GM21367 (cell line): ENCODE data around the gene TSPYL6.
"Not testable (repeated sequence)": the region's sequence is repeated elsewhere in the genome, so short reads cannot be mapped to it uniquely, and the experiment has no call there.

ENCODE experiments used
- ATAC-seq: cut with Tn5 transposase; IDR thresholded peaks from one replicate; pipeline ENCODE4 v1.9.1; 2021; ENCODE audit not compliant: unreplicated experiment

TSPYL6 gene

DNA sequence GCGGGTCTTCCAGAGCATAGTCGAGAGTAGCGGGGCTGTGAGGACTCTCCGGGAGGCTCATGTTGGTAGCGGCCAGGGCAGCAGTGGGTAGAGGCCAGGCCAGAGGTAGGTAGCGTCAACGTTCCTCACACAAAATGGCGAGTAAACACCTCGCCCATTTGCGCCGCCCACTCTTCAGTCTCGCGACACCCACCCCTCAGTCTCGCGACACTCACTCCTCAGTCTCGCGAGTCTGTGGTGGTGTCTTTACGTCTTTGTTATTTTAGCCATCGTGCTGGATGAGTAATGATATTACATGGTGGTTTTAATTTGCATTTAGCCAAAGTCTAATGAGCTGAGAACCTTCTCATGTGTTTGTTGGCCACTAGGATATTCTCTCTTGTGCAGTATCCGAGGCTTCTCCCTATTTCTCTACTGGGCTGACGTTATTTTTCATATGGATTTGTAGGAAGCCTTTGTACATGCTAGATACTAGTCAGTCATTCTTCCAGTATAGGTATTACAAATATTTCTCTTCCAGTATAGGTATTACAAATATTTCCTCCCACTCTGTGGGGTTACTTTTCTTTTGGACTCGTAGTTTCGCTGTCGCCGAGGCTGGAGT lies at the start of gene TSPYL6:
Gene TSPYL6 (minus strand): TSS at position 139 of the 604 bp plus-strand sequence. CDS start 78 bp downstream, at position 61.
- no peak for ATAC-seq

DNA sequence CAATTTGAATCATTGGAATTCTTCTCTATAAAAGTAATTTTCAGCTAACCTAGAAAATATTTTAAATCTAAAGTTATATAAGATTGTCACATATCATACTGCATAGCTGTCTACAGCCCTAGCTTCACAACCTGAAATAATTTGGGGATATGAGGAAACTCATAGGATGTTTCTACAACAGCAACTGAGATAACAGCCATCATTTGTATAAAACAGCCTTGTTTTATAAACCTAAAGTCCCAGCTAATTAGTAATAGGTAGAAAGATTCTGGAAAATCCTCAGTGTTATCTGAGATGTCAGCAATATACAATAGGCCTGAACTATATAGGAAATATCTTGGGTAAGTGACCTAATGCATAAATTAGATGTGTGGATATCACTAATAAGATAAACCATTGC lies 47.6 kb upstream of the TSPYL6 start:
- no peak for ATAC-seq

DNA sequence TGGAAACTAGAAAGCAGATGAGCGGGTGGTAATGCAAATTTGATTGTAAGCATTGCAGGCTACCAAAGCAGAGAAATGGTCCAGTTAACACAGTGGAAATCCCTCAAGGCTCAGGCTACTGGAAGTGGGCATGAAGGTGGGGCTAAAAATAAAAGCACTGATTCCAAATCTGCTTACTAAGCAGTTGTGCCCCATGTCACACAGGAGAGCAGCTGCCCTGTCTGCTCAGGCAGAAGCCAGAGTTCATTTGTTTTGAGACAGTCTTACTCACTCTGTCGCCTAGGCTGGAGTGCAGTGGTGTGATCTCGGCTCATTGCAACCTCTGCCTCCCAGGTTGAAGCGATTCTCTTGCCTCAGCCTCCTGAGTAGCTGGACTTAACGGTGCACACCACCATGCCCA lies 42.5 kb upstream of the TSPYL6 start:
- ATAC-seq, result no peak

DNA sequence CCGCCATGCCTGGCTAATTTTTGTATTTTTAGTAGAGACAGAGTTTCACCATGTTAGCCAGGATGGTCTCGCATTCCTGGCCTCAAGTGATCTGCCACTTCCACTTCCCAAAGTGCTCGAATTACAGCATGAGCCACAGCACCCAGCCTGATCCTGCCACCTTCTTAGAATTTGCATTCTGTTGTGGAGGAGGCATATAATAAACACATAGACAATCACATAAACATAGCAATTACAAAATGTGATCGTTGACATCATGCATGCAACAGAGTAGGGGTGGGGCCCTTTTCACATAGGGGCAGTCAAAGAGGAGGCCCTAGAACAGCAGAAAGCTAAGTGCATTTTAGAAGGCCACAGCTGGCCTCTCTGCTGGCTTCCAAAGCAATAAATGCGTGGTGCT lies 39.9 kb upstream of the TSPYL6 start:
- no peak for ATAC-seq

DNA sequence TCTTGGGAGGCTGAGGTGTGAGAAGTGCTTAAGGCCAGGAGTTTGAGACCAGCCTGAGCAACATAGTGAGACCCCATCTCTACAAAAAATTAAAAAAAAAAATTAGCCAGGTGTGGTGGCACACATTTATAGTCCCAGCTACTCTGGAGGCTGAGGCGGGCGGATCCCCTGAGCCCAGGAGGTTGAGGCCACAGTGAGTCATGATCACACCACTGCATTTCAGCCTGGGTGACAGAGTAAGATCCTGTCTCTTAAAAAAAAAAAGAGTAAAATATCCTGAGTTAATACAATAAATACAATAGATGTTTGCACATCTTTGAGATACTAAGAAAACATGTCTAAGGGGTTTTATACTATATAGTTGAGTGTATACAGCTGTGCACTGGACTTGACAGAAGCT lies 38.6 kb upstream of the TSPYL6 start:
- ATAC-seq, result not testable (repeated sequence)

DNA sequence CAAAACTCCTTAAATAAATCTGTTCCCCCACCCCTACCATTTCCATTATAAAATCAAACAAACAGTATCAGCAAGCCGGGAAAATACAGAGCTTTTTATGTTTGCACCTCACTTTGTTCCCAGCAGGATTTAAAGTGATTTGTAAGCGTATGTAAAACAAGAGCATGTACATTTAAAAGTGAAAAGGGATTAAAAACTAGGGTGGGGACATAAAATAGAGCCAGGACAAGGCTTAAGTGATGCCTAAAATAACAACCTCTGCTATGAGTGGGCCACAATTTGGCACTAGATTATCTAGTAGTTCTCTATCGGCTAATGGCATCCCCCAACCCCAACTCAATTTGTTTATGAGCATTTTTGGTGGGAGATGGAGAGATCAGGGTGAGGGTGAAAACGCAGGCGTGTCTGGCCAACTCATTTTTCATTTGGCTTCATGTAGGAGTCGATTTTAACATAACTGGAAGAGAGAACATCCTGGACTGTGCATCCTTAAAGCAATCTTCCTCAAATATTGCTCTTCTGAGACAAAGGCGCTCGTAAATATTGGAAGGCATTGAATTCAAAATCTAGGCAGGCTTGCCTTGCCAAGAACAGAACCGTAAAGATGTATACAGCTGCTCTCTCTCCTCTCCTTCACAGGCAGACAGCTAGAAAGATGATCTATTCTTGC lies 34.5 kb upstream of the TSPYL6 start:
- ATAC-seq, result no peak

DNA sequence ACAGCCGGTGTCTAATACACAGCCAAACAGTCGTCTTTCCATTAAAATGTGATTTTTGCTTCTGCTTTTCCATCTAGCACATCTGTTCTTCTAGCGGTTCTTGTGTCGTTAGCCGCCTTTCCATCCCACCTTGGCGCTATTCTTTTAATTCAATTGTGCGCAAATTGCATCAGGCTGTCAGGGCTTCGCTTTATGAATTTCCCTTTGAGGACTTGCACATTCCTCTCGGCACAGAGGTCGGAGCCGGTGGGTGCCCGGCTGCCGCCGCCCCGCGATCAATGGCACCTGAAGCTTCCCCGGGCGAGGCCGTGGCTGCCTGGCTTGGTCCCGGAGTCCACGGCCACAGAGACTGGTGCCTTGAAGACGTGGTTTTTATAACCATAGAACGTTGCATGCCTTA lies 33.9 kb upstream of the TSPYL6 start:
- ATAC-seq, result no peak

DNA sequence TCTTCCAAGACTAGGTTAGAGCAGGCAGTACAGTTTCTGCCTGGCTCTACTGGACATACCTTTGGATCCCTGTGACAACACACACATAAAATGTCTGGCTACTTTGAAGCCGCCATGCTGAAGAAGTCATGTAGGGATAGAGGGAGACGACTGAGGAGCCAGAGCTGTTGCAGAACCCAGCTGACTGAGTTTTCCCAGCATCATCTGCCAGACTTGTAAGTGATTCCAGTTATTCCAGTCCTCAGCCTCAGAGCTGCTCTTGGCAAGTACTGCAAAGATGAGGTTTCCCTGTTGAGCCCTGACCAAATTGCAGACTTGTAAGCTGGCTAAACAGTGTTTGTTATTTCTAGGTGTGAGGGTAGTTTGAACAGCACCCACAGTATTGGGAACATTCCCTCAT lies 31.5 kb upstream of the TSPYL6 start:
- ATAC-seq, result no peak

DNA sequence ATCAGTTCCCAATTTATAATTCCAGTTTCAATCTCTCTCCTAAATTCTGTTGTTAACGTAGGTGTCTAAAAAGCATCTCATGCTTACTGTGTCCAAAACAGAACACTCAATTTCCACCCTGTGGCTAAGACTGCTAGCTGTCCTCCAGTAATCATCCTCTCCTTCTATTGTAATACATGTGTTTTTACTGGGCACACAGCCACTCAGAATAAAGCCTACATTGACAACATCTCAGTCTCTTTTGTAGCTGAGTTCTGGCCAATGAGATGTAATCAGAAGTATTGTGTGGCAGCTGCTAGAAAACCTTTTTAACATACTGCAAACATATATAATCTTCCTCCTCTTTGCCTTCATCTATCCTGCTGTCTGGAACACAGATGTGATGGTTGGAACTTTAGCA lies 29.4 kb upstream of the TSPYL6 start:
- ATAC-seq, result no peak

DNA sequence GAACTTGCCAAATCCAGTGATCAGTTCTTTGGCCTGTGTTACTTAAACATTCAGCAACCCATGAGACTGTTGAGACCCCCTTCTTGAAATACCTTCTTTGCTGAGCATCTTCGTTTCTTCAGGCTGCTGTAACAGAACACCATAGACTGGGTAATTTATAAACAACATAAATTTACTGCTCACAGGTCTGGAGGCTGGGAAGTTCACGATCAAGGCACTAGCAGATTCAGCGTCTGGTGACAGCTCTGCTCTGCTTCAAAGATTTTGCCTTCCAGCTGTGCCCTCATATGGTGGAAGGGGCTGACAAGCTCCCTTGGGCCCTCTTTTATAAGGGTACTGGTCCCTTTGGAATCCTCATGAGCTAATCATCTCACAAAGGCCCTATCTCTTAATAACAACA lies 28.8 kb upstream of the TSPYL6 start:
- ATAC-seq, result no peak

DNA sequence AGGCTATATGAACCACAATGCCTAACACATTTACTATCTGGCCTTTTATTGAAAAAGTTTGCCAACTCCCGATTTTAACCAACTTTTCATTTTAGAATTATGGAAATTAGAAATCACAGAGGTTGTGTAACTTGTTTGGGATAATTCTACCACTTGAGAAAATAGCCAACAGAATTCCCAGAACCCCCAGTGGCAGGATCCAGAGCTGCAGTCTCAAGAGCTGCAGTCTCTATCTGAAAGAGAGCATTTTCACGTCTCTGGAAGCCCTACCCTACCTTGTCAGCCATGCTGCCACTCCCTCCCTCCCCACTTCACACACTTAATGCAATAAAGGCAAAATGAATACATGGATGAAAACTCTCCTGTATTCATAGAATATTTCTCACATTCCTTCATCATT lies 23.4 kb upstream of the TSPYL6 start:
- no peak for ATAC-seq

DNA sequence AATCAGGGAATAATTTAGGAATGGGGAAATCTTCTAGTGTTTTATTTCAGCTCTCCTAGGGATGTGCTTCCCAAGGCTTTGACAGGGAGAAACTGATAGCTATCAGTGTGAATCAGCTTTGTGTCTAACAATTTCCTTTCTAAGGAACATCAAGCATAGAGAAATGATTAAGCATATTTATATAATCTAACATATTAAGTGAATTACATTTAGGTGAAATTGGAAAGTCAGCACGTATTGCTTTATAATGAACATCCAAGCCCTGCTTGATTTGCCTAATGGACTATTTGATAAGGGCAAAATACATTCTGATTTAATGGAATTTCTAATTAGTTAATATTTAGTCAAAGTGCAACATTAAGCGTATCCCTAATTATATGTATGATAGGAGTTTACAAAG lies 19.5 kb upstream of the TSPYL6 start:
- no peak for ATAC-seq

DNA sequence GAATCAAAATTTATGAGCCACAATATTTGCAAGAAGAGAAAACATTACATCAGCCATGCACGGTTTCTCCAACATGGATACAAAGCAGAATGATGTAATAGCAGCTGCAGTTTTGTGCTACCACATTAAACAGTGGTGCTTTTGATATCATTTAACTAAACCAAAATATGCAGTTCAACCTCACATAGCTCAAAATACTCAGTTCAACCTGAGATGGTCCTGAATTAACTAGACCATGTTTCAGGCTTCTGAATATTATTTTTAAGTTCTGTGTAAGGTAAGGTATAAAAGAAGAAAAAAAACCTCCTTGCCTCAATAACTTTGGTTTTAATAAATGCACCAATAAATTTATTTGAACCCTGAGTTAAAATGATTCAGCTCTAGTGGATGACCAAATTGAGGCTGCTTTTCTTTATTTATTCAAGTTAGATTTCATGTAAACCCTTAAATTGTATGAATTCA lies 18.8 kb upstream of the TSPYL6 start:
- ATAC-seq, result no peak

DNA sequence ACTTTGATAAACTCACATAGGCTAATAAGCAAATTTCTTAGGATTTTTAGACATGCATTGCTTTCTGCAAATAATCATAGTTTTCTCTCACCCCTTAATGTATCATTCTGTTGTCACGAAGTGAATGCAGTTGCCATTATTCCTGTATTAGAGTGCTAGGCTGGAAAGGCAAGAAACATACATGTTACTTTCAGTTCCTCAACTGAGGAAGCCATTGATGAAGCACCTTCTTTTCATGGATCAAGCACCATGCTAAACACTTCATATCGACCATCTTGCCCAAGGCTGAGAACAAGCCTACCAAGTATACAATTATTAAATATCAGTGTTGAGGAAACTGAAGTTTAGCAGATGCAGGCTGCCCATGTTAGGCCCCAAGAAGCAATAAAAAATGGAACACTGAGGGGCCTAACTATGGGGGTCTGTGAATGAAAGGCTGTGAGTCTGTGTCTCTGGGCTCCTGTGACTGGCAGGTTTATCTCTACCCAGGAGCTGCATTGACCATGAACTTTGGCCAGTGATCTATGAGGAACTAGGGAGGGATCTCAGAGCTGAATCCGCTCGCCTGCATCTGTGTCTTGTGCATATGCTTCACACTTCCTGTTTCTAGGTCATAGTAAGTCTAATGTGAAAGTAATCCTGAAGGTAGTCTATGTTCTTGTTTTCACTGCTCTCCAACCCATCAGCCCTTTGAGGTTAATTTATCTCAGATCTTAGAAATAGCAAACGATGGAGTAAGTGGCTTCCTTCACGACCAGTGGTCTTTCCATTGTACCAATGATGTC lies 16.0 kb upstream of the TSPYL6 start:
- ATAC-seq, result peak; percentile 97

DNA sequence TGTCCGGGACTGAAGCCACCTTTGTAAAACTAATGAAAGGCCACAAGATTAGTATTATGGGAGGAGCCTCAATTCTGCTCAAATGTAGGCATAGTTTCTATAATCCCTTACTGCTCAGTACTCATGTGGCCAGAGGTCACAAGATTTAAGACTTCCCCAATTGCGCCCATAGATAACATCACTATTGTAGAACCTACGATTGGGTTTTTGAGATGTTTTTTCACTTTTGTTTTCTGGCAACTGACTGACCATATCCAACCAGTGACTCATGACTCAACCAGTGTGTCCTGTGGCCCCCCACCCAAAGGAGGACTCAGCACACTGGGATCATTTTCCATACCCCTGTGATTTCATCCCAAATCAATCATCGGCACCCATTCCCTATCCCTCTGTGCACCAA lies 15.2 kb upstream of the TSPYL6 start:
- no peak for ATAC-seq

DNA sequence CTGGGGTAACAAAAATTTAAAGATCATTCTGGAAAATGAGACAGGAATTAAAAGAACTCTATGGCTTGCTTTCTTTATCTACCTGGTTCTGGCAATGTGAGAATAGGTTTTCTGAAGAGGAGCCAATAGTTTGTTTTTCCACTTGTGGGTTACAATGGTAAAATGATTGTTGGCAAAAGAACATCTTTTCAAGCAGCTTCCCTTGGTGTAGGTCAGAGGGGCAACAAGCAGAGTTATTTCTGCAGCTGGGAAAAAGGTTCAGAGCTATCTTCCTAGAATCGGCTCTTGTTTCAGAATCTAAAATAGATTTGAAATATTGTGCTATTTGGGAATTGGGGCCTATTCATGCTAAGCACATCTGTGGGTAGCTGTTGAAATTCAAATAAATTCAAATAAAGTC lies 11.5 kb upstream of the TSPYL6 start:
- no peak for ATAC-seq

DNA sequence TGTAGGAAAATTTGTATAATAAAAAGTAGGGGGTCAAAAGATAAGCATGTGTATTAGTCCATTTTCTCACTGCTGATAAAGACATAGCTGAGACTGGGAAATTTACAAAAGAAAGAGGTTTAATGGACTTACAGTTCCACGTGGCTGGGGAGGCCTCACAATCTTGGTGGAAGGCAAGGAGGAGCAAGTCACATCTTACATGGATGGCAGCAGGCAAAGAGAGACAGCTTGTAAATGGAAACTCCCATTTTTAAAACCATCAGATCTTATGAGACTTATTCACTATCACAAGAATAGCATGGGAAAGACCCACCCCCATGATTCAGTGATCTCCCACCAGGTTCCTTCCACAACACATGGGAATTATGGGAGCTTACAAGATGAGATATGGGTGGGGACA lies 9.1 kb upstream of the TSPYL6 start:
- not testable (repeated sequence) for ATAC-seq

DNA sequence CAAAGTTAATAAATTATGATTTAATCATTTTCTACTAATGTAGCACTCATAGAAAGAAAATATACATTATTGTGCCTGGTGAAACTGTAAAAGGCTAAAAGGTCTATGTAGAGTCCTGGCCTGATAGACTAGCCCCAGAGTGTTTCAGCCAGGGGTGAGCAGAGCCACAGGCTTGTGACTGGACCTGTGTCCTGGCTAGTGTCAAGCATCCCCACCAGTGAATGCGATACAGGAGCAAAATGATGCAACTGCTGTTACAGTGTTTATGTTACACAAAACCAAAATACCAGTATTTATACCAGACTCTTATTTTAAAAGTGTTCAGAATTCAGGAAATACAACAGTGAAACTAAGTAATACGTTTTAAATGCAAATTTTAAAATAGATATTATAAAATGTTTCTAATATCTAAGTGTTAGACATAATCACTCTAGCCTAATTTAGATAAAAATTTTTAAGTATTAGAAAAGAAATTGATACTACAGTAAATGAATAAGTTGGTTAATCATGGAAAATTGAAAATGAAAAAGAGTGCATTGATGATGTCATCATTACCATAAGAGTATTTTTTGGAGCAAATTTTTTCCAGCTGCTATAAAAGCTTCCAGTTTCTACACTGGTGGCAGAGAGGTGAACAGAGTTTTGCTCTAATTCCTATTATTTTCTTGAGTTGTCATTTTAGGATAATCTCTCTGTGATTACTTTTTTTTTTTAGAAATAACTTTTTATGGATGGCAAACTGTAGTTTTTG lies 6.2 kb upstream of the TSPYL6 start:
- ATAC-seq, result no peak

DNA sequence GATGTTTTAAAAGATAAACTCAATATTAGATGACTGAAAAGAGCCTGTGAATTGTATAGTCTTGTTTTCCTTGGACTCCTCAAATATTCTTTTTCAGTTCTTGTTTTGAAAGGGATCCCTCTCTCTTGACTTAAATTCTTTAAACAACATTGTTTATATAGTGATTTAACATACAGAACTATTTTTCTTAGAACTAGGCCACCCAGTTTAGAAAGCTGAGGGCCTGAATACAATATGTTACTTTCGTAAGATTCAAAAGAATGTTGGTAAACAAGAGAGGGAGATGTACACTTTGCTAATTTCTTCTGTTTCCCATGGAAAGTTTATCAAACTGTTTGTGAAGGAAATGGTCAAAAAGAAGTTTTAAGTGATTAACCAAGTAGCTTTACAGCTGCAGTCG lies 5.5 kb upstream of the TSPYL6 start:
- ATAC-seq, result no peak

DNA sequence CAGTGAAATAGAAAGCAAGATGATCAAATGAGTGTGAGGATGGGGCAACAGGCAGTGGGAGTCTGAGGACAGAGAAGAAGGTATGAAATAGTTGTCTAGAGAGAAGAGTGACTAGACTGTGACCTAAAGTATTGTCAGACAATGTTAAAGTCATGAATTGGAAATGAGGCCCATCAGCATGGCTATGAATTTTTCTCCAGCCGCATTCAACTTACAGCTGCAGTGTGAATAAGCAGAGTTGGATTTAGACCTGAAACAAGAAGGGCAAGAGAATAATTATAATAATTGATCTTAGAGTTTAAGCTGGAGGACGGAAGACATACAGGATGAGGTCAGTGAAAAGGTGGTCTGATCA lies 4.2 kb upstream of the TSPYL6 start:
- ATAC-seq, result no peak

DNA sequence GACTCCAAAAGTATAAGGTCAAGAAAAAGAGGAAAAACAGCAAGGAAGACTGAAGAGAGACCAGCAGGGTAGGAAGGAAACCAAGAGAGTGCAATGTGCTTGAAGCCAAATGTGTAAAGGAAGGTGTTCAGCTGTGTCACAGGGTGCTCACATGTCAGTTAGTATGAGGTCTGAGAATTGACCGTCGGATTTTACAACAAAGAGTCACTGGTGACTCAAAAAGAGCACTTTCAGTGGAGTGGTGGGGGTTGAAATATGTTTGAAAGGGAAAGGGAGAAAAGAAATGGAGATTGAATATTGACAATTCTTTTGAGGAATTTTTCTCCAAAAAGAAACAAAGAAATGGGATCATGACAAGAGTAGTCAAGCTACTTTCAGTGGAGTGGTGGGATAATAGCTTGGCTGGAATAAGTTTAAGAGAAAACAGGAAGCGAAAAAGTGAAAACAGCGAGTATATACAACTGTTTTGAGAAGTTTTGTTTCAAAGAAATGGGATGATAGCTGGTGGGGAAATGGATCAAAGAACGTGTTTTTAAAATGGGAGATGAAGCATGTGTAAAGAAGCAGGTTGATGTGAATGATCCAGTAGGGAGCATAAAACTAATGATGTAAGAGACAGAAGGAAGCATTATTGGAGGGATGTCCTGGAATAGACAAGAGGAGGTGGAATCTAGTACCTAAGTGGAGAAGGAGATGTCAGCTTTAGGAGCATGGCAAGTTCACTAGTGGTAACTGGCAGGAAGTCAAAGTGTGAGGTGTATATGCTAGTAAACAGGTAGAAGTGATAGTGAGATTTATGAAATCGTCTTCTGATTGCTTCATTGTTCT lies 3.6 kb upstream of the TSPYL6 start:
- ATAC-seq, result no peak
